GM21423 (cell line): ENCODE results near the gene ZNF106.

Experiments
- ATAC-seq: cut with Tn5 transposase; IDR thresholded peaks from one replicate; pipeline ENCODE4 v1.9.1; 2021; ENCODE audit warnings: mild to moderate bottlenecking, moderate library complexity; ENCODE audit not compliant: unreplicated experiment

Gene ZNF106

DNA sequence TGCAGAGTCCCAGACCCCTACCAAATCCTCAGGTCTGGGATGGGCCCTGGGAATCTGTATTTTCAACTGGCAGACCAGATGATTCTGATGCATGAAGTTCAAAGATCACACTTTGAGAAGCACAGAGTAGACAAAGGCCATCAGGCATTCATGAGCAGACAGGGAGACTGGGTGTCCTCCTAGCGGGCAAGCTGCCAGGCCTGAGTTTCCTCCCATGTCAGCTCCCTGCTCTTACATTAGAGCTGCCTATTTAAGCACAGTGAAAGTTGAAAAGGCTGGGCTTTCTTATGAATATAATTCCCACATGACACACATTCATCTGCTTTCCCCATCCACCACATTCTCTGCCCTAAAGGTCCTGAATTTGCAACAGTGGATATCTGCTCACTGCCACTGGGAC is 117.7 kb downstream of the ZNF106 start:
- no peak for ATAC-seq

- no peak for ATAC-seq
Measured at GRCh38 chr15:42371096-42371495, 119.8 kb downstream of the ZNF106 start.

- no peak for ATAC-seq
Measured at GRCh38 chr15:42368096-42368495, 122.8 kb downstream of the ZNF106 start.

- no peak for ATAC-seq
Measured at GRCh38 chr15:42367041-42367440, 123.9 kb downstream of the ZNF106 start.

- ATAC-seq, result no peak
Measured at GRCh38 chr15:42365921-42366550, 124.9 kb downstream of the ZNF106 start.

GRCh38 chr15:42364529-42364928 is 126.4 kb downstream of the ZNF106 start:
- ATAC-seq, result no peak

GRCh38 chr15:42363942-42364341 is 127.0 kb downstream of the ZNF106 start:
- ATAC-seq, result no peak

GRCh38 chr15:42363487-42363886 is 127.5 kb downstream of the ZNF106 start:
- ATAC-seq, result no peak
